ENCODE measurements around the gene NSF. TPM values are rescaled to one million over a fixed set of nuclear protein-coding genes. Genes with fewer than 3 reads are reported as not detected.

The NSF gene
- total RNA-seq, 4 donors from 2014 or later, result 20.9 to 30.8 (median 24.5) TPM

DNA sequence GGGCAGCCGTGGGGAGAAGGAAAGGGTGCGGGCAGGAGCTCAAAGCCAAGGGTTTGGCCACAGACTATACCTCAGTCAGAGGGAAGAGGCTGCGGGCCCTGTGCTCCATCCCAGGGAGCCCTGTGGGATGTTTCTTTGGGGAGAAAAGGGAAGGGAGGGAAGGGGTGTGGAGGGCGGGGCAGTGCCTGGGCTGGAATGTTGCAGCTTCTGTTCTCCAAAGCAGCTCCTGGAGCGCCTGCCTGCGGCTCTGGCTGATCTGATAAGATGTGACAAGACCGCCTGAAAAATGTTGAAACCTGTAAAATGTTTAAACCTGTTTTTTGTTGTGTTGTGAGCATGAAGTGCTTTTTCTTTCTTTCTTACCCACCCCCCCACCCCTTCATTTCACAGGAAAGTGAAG lies 195.2 kb downstream of the NSF start:
- Histone ChIP-seq H3K4me1 (peaks cover 0 to 15% (median 0%) of the 10 kb centered on the region in 3 donors), H3K27ac (no peak overlapping the region), H3K9me3 (no peaks in the 10 kb centered on the region), H3K4me3 (no peak overlapping the region), H3K36me3 (no peaks in the 10 kb centered on the region), H3K27me3 (peaks cover 0 to 15% (median 0%) of the 10 kb centered on the region in 4 donors)
- no peak for DNase-seq
- TF ChIP-seq CTCF (IDR thresholded peaks at IDR 0.05) (no peak), POLR2A (IDR thresholded peaks at IDR 0.05) (no peak)
- WGBS, 2 donors, result 35 to 46% methylated on average over 7 of the region's 7 CpGs
- intact Hi-C loops (cut with DNase I), result no loop called here

DNA sequence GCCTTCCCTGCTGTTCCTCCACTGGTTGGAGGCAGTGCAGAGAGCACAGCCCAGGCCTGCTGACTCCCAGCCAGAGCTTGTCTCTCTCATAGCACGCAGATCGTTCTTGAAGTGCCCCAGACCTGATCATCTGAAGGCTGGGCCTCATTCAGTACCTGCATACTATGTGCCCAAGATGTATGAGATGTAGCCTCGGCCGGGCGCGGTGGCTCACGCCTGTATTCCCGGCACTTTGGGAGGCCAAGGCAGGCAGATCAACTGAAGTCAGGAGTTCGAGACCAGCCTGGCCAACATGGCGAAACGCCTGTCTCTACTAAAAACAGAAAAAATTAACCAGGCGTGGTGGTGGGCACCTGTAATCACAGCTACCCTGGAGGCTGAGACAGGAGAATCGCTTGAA lies 197.0 kb downstream of the NSF start:
- DNase-seq, result no peak
- 91 to 92% methylated on average over 11 to 13 of the region's 13 CpGs for WGBS, 2 donors
- Histone ChIP-seq H3K4me3 (no peak overlapping the region), H3K4me1 (peaks cover 0 to 12% (median 0%) of the 10 kb centered on the region in 3 donors), H3K9me3 (no peaks in the 10 kb centered on the region), H3K27me3 (peaks cover 0 to 32% (median 0%) of the 10 kb centered on the region in 4 donors), H3K27ac (no peak overlapping the region), H3K36me3 (no peaks in the 10 kb centered on the region)
- no peak for TF ChIP-seq CTCF (IDR thresholded peaks at IDR 0.05)
- intact Hi-C loops (cut with DNase I), result no loop called here

DNA sequence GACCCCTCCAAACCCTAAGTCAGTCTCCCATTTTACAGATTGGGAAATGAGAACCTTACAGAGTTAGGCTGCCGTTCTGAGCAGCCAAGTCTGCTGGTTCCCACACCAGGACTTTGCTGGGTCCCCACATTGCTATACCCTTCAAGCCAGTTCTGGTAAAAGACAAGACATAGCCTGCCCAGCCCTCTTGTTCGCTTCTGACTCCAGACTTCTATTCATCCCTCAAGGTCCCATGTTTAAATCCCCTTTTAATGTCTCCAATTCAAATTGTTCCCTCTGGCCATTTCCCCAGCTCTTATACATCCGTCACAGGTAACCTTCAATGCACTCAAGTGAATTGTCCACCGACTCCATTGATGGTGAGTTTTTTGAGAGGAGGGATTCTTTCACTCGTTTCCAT lies 197.8 kb downstream of the NSF start:
- Histone ChIP-seq H3K27ac (no peak overlapping the region), H3K36me3 (no peaks in the 10 kb centered on the region), H3K4me1 (peaks cover 0 to 3% (median 0%) of the 10 kb centered on the region in 3 donors), H3K4me3 (no peak overlapping the region), H3K27me3 (peaks cover 0 to 37% (median 0%) of the 10 kb centered on the region in 4 donors), H3K9me3 (no peaks in the 10 kb centered on the region)
- intact Hi-C loops (cut with DNase I), result no loop called here
- WGBS, 2 donors, result 76 to 91% methylated on average over 5 of the region's 5 CpGs
- TF ChIP-seq CTCF (IDR thresholded peaks at IDR 0.05) (no peak), POLR2A (IDR thresholded peaks at IDR 0.05) (no peak)
- no peak for DNase-seq

GRCh38 chr17:46788796-46789195 lies 198.3 kb downstream of the NSF start:
- 92 to 100% methylated on average over 1 to 7 of the region's 7 CpGs for WGBS, 2 donors
- Histone ChIP-seq H3K27me3 (peaks cover 0 to 42% (median 0%) of the 10 kb centered on the region in 4 donors), H3K27ac (no peak overlapping the region), H3K36me3 (no peaks in the 10 kb centered on the region), H3K9me3 (no peaks in the 10 kb centered on the region), H3K4me3 (no peak overlapping the region), H3K4me1 (no peaks in the 10 kb centered on the region)
- no peak for DNase-seq
- intact Hi-C loops (cut with DNase I), result no loop called here
- TF ChIP-seq CTCF (IDR thresholded peaks at IDR 0.05) (no peak), POLR2A (IDR thresholded peaks at IDR 0.05) (no peak)

DNA sequence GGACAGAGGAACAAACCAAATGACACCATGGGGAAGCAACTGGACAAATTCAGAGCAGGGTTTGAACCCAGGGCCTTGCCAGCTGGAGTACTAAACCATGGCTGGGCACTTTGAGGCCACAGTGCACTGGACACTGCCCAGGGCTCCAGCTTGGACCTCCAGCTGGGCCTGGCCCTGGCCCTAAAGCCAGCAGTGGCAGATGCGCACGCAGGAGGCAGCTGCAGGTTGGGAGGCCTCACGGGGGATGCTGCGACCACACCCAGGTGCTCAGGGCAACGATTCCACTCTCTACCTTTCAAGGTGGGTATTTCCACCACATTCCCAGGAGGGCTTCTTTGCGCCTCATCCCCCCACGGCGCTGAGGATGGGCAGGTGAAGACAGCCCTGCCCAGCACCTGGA lies 199.1 kb downstream of the NSF start:
- H3K9me3 ChIP-seq, result no peaks in the 10 kb centered on the region
- DNase-seq, result no peak
- no peaks in the 10 kb centered on the region for H3K4me1 ChIP-seq
- intact Hi-C loops (cut with DNase I), result no loop called here
- H3K27me3 ChIP-seq, result peaks cover 0 to 49% (median 0%) of the 10 kb centered on the region in 4 donors
- H3K36me3 ChIP-seq, result no peaks in the 10 kb centered on the region
- H3K4me3 ChIP-seq, result no peak overlapping the region
- 94 to 95% methylated on average over 3 to 4 of the region's 8 CpGs for WGBS, 2 donors
- H3K27ac ChIP-seq, result no peak overlapping the region
- TF ChIP-seq CTCF (IDR thresholded peaks at IDR 0.05), result no peak
- no peak for TF ChIP-seq POLR2A (IDR thresholded peaks at IDR 0.05)
